ENCODE measurements around the gene TMEM128.
"Not testable (repeated sequence)": the region's sequence is repeated elsewhere in the genome, so short reads cannot be mapped to it uniquely, and the experiment has no call there.

- not testable (repeated sequence) for TF ChIP-seq POLR2AphosphoS5 (IDR thresholded peaks at IDR 0.05; ENCODE audit: low read depth, low read length); TAF1 (IDR thresholded peaks at IDR 0.05; ENCODE audit: borderline replicate concordance, low read depth, low read length)
These were observed 9.7 kb upstream of the TMEM128 start for GRCh38 chr4:4257705-4258104.

Data from GM12892 (cell line).